Stimulated activated CD4-positive, alpha-beta T cell treated with anti-CD3 and anti-CD28 coated beads, TNF-alpha, amount 100 ng/mL, for 1 hour (primary cell): ENCODE results near the gene ZBTB9.

Experiments
- DNase-seq, 3 donors: peaks; one replicate each; pipeline ENCODE4 v3.0.0-alpha.2; 2020; ENCODE audit warnings: low read depth in 3 of 3, low spot score in 1 of 3

ZBTB9 gene

GRCh38 chr6:33454009-33454946, at the start of gene ZBTB9:
ZBTB9 (plus strand) TSS chr6:33454576; CDS start chr6:33455101, 525 bp downstream.
- peak; percentile 82 to 87 (median 87) for DNase-seq

DNA sequence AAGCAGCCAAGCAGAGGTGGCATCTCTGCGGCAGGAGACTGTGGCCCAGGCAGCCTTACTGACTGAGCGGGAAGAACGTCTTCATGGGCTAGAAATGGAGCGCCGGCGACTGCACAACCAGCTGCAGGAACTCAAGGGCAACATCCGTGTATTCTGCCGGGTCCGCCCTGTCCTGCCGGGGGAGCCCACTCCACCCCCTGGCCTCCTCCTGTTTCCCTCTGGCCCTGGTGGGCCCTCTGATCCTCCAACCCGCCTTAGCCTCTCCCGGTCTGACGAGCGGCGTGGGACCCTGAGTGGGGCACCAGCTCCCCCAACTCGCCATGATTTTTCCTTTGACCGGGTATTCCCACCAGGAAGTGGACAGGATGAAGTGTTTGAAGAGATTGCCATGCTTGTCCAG, 49.5 kb upstream of the ZBTB9 start:
- no peak for DNase-seq

GRCh38 chr6:33405386-33405940, 48.9 kb upstream of the ZBTB9 start:
- DNase-seq: no peak

DNA sequence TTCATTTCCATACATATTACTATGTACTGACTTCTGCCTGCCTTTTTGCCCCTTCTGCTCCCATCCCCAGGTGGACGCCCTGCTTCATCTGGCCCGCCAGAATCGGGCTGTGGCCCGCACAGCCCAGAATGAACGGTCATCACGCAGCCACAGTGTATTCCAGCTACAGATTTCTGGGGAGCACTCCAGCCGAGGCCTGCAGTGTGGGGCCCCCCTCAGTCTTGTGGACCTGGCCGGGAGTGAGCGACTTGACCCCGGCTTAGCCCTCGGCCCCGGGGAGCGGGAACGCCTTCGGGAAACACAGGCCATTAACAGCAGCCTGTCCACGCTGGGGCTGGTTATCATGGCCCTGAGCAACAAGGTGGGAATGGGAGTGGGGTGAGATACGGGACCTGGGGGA, 48.2 kb upstream of the ZBTB9 start:
- DNase-seq: no peak

- no peak for DNase-seq
These were observed 47.2 kb upstream of the ZBTB9 start for GRCh38 chr6:33407132-33407718.

GRCh38 chr6:33410050-33410710, 44.2 kb upstream of the ZBTB9 start:
- peak; percentile 96 to 98 (median 97) for DNase-seq

DNA sequence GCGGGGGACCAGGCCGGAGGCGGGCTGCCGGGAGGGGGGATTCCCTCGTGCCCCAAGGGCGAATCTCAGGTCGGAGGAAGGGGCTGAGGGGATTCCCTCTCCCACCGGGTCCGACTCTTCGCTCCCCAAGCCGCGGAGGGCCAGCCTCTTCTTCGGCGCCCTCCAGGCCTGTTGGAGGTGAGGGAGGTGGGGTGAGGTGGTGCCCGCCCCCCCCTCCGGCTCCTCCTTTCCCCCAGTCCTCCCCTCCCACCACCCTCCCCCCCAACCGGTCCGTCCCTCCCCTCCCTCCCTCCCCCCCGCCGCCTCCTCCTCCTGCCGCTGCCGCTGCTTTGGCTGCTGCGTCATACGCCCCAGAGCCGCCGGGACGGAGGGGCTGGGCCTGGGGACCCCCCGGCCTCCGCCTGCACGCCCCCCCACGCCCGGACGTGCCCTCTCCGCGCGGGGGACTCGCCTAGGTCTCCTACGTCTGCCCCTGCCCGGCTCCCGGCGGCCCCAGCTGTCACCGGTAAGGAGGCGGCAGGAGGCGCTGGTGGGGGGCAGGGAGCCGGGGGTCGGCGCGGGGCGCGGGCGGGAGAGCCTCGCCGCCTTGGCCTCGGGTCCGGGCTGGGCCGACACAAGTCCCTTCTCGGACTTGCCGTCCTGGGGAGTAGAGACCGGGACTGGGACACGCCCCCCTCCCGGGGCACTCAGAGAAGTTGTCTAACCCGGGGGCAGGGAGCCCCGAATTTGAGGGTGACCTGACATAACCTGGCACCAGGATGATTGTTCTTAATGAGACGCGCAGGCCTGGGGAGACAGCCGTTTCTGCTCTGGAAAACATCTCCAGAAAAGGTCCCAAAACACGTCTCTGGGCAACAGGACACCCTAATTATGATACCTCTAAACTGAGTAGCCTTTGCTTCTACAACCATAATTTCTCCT, 43.4 kb upstream of the ZBTB9 start, which contains the start of gene PHF1:
PHF1 (plus strand) TSS at position 304 of the 921 bp plus-strand sequence. CDS start 1,250 bp downstream, outside the sequence.
- peak in 1 of 3 donors; percentile 61 for DNase-seq

DNA sequence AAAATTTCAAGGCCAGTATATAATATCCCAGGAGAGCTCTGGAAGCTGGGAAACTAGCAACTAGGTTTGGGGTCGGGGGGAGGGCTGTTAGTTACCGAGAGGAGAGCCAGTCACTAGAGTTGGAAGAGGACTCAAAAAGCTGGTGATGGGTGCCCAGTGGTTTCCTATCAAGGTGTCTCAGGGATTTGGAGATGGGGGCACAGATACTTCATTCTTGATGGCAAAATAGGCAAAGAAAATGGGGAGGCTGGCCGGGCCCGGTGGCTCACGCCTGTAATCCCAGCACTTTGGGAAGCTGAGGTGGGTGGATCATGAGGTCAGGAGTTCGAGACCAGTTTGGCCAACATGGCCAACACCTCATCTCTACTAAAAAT, 42.8 kb upstream of the ZBTB9 start:
- no peak for DNase-seq

- DNase-seq: no peak
These were observed 42.0 kb upstream of the ZBTB9 start for GRCh38 chr6:33412140-33413009.

DNA sequence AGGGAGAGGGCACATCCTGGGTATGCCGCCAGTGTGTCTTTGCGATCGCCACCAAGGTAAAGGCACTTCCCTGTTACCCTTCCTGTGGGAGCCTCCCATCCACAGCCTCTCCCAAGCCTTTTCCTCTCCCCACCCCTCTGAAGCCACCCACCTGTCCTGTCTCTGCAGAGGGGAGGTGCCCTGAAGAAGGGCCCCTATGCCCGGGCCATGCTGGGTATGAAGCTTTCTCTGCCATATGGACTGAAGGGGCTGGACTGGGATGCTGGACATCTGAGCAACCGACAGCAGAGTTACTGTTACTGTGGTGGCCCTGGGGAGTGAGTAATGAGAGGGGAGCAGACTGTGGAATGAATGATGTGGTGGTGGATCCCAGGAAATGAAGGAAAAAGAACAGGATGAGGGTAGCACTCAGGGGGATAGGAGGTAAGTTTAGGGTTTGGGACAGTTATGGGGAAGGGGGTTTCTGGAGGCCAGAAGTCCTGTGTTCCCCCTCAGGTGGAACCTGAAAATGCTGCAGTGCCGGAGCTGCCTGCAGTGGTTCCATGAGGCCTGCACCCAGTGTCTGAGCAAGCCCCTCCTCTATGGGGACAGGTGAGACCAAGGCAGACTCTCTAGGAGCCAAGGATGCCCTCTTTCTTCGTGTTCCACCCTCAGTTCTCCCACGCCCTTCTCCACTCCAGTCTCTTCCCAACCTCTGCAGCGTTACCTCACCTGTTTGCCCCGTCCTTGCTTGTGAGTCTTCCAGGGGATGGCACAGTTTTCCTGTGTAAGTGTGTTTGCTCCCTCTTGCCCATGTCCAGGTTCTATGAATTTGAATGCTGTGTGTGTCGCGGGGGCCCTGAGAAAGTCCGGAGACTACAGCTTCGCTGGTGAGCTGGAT, 40.9 kb upstream of the ZBTB9 start:
- no peak for DNase-seq

GRCh38 chr6:33414592-33415271, 39.6 kb upstream of the ZBTB9 start:
- DNase-seq: no peak

GRCh38 chr6:33415831-33416230, 38.5 kb upstream of the ZBTB9 start:
- DNase-seq: no peak

DNA sequence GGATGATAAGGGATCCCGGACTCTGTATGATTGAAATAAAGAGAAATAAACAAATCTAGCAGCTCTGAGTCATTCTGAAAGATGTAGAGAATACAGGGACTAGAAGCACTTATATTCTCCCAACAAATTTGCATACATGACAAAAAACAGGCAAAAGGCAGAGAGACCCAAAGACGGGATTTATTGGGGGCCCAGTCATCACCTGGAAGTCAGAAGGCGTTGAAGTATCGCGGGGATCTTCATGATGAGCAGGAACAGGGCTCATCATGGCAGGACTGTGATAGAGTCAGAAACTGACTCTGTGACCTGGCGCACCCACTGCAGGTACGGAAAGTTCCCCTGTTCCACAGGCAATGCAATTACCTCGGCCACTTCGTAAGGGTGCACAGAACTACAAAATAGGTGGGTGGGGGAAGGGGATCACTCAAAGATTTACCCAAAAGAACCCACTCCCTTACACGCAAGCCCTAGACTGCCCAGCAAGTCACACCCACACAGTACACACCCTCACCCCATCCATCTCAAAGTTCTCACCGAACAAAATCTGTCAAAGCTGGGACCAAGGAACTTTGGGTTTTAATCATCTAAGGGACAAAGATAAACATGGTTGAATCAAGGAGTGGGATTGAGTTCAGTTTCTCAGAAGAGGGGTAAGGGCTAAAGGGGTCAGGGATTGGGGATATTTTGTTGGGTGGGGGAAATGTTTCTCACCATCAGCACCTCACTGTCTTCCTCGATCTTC, 37.8 kb upstream of the ZBTB9 start:
- no peak for DNase-seq

GRCh38 chr6:33417128-33417902, 37.1 kb upstream of the ZBTB9 start:
- DNase-seq: no peak

GRCh38 chr6:33417903-33418689, 36.3 kb upstream of the ZBTB9 start, which contains the start of gene CUTA:
CUTA (minus strand) TSS chr6:33418107; CDS start chr6:33418000, 107 bp downstream.
- DNase-seq: peak; percentile 87 to 98 (median 98)
